Astrocyte (in vitro differentiated cells and primary cell): ENCODE measurements around the gene SMAGP.

Experiments used
- EZH2 ChIP-seq: IDR thresholded peaks from 2 replicates; pipeline ENCODE4 v1.6.1; 2012; ENCODE audit warnings: mild to moderate bottlenecking, low read length, inconsistent platforms; ENCODE audit not compliant: insufficient read depth
- TF ChIP-seq, protein P1 (sequence below): IDR thresholded peaks from 2 replicates; pipeline ENCODE4 v1.5.1; 2011; ENCODE audit warnings: low read depth, mild to moderate bottlenecking, inconsistent platforms, low read length, moderate library complexity; ENCODE audit not compliant: insufficient read depth

GRCh38 chr12:51242120-51242519 lies 28.1 kb downstream of the SMAGP start:
- TF ChIP-seq, protein P1, sequence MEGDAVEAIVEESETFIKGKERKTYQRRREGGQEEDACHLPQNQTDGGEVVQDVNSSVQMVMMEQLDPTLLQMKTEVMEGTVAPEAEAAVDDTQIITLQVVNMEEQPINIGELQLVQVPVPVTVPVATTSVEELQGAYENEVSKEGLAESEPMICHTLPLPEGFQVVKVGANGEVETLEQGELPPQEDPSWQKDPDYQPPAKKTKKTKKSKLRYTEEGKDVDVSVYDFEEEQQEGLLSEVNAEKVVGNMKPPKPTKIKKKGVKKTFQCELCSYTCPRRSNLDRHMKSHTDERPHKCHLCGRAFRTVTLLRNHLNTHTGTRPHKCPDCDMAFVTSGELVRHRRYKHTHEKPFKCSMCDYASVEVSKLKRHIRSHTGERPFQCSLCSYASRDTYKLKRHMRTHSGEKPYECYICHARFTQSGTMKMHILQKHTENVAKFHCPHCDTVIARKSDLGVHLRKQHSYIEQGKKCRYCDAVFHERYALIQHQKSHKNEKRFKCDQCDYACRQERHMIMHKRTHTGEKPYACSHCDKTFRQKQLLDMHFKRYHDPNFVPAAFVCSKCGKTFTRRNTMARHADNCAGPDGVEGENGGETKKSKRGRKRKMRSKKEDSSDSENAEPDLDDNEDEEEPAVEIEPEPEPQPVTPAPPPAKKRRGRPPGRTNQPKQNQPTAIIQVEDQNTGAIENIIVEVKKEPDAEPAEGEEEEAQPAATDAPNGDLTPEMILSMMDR, result no peak
- no peak for TF ChIP-seq EZH2
